Large intestine (tissue), 3 donors: ENCODE data around the gene CACNB2. TPM values are rescaled to one million over a fixed set of nuclear protein-coding genes. Genes with fewer than 3 reads are reported as not detected.
"Not testable (repeated sequence)": the region's sequence is repeated elsewhere in the genome, so short reads cannot be mapped to it uniquely, and the experiment has no call there.

Experiments
- DNase-seq, 2 donors: peaks; one replicate each; pipeline versions ENCODE4 v3.0.0 to v3.0.0-alpha.2; 2013
- H3K27ac ChIP-seq: one replicate; pipeline ENCODE4 v1.5.1; 2013; ENCODE audit warnings: low read length
- H3K27me3 ChIP-seq: 2 replicates; pipeline ENCODE4 v1.6.1; 2013; ENCODE audit warnings: low read length; ENCODE audit not compliant: control insufficient read depth, insufficient read depth
- H3K36me3 ChIP-seq: 2 replicates; pipeline ENCODE4 v1.6.1; 2013; ENCODE audit warnings: low read length; ENCODE audit not compliant: control insufficient read depth, insufficient read depth
- H3K4me1 ChIP-seq: one replicate; pipeline ENCODE4 v1.6.1; 2013; ENCODE audit warnings: low read length; ENCODE audit not compliant: control insufficient read depth, insufficient read depth
- H3K4me3 ChIP-seq: one replicate; pipeline ENCODE4 v1.5.1; 2013; ENCODE audit warnings: low read length
- H3K9me3 ChIP-seq: one replicate; pipeline ENCODE4 v1.6.1; 2013; ENCODE audit warnings: mild to moderate bottlenecking, low read depth, low read length, moderate library complexity; ENCODE audit not compliant: control insufficient read depth
- WGBS: methylation state at CpG from one replicate; pipeline ENCODE4 v1.1.5; 2013; ENCODE audit warnings: low lambda C conversion rate; ENCODE audit not compliant: insufficient coverage; 5-methylcytosine and 5-hydroxymethylcytosine counted together
- polyA plus RNA-seq: library from polyadenylated mRNA; unstranded; fragments of 120-200 nt; gene quantifications from one replicate; pipeline ENCODE4 v1.2.1, GENCODE V29; 2013

CACNB2 gene
- polyA plus RNA-seq, 1 donor: 8.2 TPM

GRCh38 chr10:18438361-18439126 is 298.3 kb downstream of the CACNB2 start:
- H3K27ac ChIP-seq: no peak overlapping the region
- no peak overlapping the region for H3K4me3 ChIP-seq
- H3K27me3 ChIP-seq: no peaks in the 10 kb centered on the region
- H3K4me1 ChIP-seq: no peaks in the 10 kb centered on the region
- 100% methylated on average over 4 of the region's 17 CpGs for WGBS
- H3K36me3 ChIP-seq: no peaks in the 10 kb centered on the region
- no peaks in the 10 kb centered on the region for H3K9me3 ChIP-seq
- DNase-seq: no peak

DNA sequence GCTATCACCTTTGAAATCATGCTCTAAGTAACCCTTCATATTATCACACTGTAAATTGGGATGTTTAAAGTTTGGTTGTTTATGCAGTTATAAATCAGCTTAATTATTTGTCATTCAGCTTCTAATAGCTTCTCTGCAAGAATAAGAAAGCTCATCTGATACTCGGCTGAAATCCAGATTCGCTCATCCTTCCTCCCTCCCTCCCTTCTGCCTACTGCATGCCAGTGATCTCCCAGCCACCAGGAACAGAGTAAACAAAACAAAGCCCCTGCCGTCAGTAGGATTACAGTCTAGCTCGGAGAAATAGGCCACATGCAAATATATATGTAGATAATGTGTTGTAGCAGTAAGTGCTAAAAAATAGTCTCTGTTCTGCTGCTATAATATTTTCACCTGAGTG is 299.4 kb downstream of the CACNB2 start:
- WGBS: no CpG with 5 or more reads among the region's 4 CpGs
- no peak for DNase-seq
- no peaks in the 10 kb centered on the region for H3K36me3 ChIP-seq
- H3K4me1 ChIP-seq: no peaks in the 10 kb centered on the region
- H3K4me3 ChIP-seq: no peak overlapping the region
- no peaks in the 10 kb centered on the region for H3K9me3 ChIP-seq
- no peak overlapping the region for H3K27ac ChIP-seq
- H3K27me3 ChIP-seq: no peaks in the 10 kb centered on the region

GRCh38 chr10:18445635-18446034 is 305.4 kb downstream of the CACNB2 start:
- WGBS: no CpG with 5 or more reads among the region's 6 CpGs

GRCh38 chr10:18446205-18446604 is 306.0 kb downstream of the CACNB2 start:
- no peak for DNase-seq
- H3K4me3 ChIP-seq: no peak overlapping the region
- no peaks in the 10 kb centered on the region for H3K9me3 ChIP-seq
- H3K27me3 ChIP-seq: no peaks in the 10 kb centered on the region
- no peaks in the 10 kb centered on the region for H3K36me3 ChIP-seq
- no peaks in the 10 kb centered on the region for H3K4me1 ChIP-seq
- H3K27ac ChIP-seq: no peak overlapping the region

More at GRCh38 chr10:18445635-18446034, 305.4 kb downstream of the CACNB2 start:
- not testable (repeated sequence) for DNase-seq, H3K4me1 ChIP-seq, H3K27ac ChIP-seq, H3K27me3 ChIP-seq, H3K4me3 ChIP-seq, H3K9me3 ChIP-seq, H3K36me3 ChIP-seq

DNA sequence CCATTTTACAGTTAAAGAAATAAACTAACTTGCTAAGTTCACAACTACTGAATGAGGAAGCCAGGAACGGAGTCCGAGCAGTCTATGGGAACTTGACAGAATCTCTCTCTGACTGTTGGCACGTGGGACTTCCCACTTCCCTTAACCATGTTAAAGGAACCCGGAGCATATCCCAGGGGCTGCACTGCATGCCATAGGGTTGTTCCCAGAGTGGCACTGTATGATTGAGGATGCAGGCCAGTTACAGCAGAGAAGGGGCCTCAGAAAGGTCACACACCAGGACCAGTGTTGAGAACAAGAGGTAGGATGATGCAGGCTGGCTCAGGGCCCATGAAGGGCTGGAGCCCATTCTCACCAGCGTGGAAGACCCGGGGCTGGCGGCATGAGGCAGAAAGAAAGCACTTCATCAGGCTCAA is 309.4 kb downstream of the CACNB2 start:
- Histone ChIP-seq H3K27me3 (no peaks in the 10 kb centered on the region), H3K36me3 (no peaks in the 10 kb centered on the region), H3K27ac (no peak overlapping the region), H3K4me1 (no peaks in the 10 kb centered on the region), H3K9me3 (no peaks in the 10 kb centered on the region), H3K4me3 (no peak overlapping the region)
- DNase-seq: no peak
- 60% methylated on average over 1 of the region's 7 CpGs for WGBS

DNA sequence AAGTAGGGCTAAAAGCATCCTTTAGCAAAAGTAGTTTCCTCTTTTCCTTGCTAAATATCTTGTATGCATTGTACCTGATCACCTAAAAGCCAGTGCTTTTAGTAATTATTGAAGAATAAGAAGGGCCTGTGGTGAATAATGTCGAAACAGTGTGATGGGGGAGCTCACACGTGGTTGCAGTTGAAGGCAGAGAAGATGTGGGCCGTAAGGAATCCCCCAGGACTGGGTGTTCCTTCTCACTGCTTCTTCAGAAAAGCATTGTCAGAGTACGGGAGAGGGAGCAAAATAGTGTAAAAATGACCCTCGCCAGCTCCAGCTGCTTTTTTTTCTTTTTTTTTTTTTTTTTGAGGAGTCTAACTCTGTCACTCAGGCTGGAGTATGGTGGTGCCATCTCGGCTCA is 310.1 kb downstream of the CACNB2 start:
- H3K36me3 ChIP-seq: no peaks in the 10 kb centered on the region
- no peak overlapping the region for H3K4me3 ChIP-seq
- DNase-seq: no peak
- H3K4me1 ChIP-seq: no peaks in the 10 kb centered on the region
- H3K27ac ChIP-seq: no peak overlapping the region
- 90% methylated on average over 2 of the region's 6 CpGs for WGBS
- H3K9me3 ChIP-seq: no peaks in the 10 kb centered on the region
- no peaks in the 10 kb centered on the region for H3K27me3 ChIP-seq

DNA sequence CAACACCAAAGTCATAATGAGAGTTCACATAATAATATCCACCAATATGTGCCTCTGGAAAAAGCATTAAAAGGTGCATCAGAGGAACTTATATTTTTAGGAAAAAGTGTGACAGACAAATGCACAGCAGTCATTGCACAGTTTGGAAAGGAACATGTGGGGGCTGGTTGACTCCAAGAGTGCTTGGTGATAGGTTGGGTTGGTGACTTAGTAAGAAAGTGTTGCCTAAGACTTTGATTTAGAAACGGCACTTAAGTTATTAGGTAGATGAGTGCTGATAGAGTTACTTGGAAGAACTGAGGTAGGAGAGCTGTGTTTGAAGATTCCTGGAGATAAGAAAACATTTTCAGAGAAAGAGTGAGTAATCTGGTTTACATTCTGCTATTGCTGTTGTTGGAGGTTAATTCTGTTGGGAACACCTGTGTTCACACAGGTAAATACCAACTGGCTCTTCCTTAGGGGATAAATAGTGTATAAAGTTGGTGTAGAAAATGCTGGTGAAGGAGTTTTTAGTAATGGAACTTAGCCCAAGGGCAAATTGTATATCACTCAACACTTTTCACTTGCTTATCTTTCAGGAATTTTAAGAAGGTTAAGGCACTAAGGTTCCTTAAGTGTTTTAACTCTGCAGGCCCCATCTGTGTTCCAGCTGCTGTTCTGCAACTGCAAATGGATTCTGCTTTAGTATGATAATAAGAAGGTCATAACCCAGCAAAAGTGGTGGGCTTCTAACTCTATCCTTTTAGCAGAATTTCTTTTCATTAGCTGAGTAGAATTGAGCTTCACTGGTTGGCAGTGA is 315.1 kb downstream of the CACNB2 start:
- WGBS: no CpG with 5 or more reads among the region's 1 CpG
- no peaks in the 10 kb centered on the region for H3K27me3 ChIP-seq
- H3K27ac ChIP-seq: no peak overlapping the region
- no peaks in the 10 kb centered on the region for H3K36me3 ChIP-seq
- H3K9me3 ChIP-seq: no peaks in the 10 kb centered on the region
- H3K4me1 ChIP-seq: no peaks in the 10 kb centered on the region
- H3K4me3 ChIP-seq: no peak overlapping the region
- no peak for DNase-seq

DNA sequence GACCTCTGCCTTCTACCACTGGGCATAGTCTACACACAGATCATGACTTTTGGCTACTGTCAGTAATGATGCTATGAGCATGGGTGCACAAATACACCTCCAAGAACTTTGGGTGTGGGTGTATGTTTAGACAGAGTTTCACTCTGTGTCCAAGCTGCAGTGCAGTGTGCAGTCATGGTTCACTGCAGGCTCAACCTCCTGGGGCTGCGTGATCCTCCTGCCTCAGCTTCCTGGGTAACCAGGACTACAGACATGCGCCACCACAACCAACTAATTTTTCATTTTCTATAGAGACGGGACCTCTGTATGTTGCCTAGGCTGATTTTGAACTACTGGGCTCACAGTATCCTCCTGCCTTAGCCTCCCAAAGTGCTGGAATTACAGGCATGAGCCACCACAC is 316.8 kb downstream of the CACNB2 start:
- DNase-seq: no peak
- Histone ChIP-seq H3K36me3 (no peaks in the 10 kb centered on the region), H3K4me3 (no peak overlapping the region), H3K9me3 (no peaks in the 10 kb centered on the region), H3K27ac (no peak overlapping the region), H3K27me3 (no peaks in the 10 kb centered on the region), H3K4me1 (no peaks in the 10 kb centered on the region)
- whole genome bisulfite sequencing: no CpG with 5 or more reads among the region's 3 CpGs

DNA sequence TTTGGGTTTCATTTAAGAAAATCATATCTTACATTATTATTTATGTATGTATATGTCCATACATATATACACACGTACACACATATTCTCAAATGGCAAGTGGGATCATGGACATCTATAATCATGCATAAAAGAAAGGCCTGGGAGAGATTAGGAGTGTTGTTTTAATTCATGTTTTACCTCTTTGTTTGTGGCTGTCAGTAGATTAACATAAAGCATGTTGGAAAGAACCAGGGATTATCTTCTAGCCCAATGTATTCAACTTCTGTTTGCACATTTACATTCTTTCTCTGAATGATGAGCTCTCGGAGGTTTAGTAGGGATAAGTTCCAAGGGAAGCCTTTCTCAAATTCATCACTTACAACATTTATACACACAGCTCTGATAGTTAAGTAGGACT is 319.8 kb downstream of the CACNB2 start:
- Histone ChIP-seq H3K27me3 (no peaks in the 10 kb centered on the region), H3K36me3 (no peaks in the 10 kb centered on the region), H3K4me3 (no peak overlapping the region), H3K9me3 (no peaks in the 10 kb centered on the region), H3K4me1 (no peaks in the 10 kb centered on the region), H3K27ac (no peak overlapping the region)
- WGBS: no CpG with 5 or more reads among the region's 2 CpGs
- DNase-seq: no peak

GRCh38 chr10:18463673-18464211 is 323.5 kb downstream of the CACNB2 start:
- Histone ChIP-seq H3K4me3 (no peak overlapping the region), H3K4me1 (no peaks in the 10 kb centered on the region), H3K27me3 (no peaks in the 10 kb centered on the region), H3K9me3 (no peaks in the 10 kb centered on the region), H3K36me3 (no peaks in the 10 kb centered on the region), H3K27ac (no peak overlapping the region)
- no CpG with 5 or more reads among the region's 5 CpGs for WGBS
- DNase-seq: peak in 1 of 2 donors; percentile 30
